HG03039 (cell line): ENCODE data around the gene PLEKHO2.
A peak's percentile ranks its signal among the peaks of the same experiment; 100 is the strongest.

Experiments
- ATAC-seq: cut with Tn5 transposase; IDR thresholded peaks from one replicate; pipeline ENCODE4 v1.9.1; 2021; ENCODE audit warnings: mild to moderate bottlenecking, moderate library complexity; ENCODE audit not compliant: unreplicated experiment

PLEKHO2 gene

DNA sequence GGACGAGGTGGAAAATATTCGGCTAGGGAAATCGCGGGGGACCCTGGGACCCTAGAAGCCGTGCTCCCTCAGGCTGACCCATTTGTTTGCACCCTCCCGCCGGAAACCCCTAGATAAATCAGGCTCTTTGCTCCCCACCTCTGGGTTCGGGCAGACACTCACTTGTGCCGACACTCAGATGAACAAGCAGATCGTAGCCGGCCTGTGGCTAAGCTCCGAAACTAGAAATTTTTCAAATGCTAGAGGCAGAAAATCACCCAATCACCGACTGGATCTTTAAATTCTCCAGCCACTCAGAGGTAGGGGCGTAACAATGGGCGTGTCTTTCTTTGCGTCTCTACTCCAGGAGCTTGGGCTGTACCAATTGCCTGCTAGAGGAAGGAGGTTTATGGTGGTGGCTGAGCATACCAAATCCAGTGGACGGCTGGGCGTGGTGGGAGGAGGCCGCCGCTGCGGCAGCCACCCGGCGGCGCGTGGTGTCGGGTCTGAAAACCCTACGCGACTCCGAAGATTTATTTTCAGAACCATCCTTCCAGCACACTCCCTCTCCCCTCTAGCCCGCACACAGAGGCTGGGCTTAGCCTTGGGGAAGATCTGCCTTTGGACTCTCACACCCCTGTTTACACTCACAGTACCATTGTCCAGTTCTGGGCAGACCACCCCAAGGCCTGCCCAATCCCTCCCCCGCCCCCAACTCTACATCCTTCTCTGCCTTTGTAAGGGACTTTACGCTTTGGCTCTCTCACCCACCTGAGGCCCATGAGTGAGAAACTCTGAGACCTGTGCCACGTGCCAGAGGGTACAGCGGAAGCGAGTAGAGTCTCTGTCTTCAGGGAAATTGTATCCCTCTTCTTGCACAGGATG, 16.1 kb upstream of the PLEKHO2 start, which contains the start of gene PIF1:
PIF1 (minus strand) TSS at position 217 of the 864 bp plus-strand sequence. CDS start 1,312 bp downstream, outside the sequence.
- ATAC-seq, result peak; percentile 83

DNA sequence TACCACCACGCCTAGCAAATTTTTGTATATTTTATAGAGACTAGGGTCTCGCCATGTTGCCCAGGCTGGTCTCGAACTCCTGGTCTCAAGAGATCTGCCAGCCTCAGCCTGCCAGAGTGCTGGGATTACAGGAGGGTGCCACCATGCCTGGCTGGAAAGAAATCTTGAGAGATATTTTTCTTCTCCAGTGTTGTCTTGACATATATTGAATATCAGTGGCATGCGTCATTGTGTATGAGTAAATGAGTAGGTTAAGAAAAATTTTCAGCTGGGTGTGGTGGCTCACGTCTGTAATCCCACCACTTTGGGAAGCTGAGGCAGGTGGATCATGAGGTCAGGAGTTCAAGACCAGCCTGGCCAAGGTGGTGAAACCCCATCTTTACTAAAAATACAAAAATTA, 12.7 kb upstream of the PLEKHO2 start:
- ATAC-seq, result no peak

- no peak for ATAC-seq
These were observed 8.0 kb upstream of the PLEKHO2 start for GRCh38 chr15:64833690-64834089.

GRCh38 chr15:64836023-64836536, 5.6 kb upstream of the PLEKHO2 start:
- ATAC-seq, result no peak

DNA sequence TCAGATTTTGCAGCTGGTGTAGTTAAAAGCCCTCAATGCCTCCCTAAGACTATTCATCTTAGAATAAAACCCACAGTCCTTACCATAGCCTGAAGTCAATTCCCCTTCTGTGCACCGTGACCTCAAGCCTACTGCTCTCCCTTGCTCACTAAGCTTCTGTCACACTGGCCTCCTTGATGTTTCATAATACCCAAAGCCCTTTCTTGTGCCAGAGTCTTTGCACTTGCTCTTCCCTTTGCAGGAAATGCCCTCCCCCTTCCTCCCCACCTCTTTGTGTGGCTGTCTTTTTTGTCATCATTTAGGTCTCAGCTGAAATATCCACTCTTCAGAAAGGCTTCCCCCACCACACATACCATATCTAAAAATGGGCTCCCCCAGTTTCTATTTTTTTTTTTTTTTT, 4.2 kb upstream of the PLEKHO2 start:
- no peak for ATAC-seq

DNA sequence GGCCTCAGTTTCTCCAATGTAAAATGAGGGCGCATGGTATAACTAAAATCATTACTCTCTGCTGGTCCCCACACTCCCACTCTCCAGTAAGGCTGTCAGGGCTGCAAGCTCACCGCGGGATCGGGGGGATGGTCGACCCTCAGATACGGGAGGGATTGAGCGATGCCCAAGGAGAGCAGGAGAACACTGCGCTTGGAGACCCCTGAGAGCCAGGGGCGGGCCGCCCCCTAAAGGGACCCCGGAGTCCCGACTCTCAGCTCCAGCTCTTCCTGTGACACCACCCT, 713 bp upstream of the PLEKHO2 start:
- ATAC-seq, result no peak

DNA sequence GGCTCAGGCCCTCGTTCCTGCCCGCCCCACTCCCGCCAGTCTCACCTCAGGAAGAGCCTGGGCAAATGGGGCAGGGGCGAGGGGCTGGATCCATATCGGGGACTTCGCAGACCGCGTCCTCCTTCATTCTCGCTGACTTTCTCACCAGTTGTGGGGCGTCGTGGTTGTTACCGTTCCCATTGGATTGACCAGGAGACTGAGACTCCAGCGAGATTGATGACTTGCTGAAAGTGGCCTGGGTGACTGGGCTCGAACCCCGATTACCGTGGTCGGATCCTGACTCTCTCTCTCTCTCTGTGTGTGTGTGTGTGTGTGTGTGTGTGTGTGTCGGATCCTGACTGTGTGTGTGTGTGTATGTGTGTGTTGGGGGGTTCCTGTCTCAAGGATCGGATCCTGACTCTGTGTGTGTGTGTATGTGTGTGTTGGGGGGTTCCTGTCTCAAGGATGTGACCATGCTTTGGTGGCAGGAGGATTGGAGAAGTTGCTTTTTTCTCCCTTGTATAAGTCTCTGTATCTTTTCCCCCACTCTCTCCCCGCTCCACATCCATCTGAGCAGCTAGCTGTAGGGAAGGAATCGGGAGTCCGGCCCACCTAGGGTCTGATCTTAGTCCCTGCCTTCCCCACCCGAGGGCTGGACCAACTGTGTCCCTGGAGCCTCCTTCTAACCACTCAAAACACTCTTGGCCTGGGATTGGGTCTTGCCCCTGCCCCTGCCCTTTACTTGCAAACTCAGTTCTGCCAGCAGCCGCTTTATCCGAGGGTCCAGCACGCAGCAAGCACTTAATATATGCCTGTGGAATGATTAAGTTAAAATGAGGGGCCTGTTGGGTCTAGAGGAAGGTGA, 603 bp downstream of the PLEKHO2 start:
- no peak for ATAC-seq

- no peak for ATAC-seq
These were observed 1.4 kb downstream of the PLEKHO2 start for GRCh38 chr15:64842986-64843561.

- ATAC-seq, result no peak
These were observed 2.3 kb downstream of the PLEKHO2 start for GRCh38 chr15:64843991-64844390.

GRCh38 chr15:64844576-64845145, 2.9 kb downstream of the PLEKHO2 start:
- ATAC-seq, result no peak

DNA sequence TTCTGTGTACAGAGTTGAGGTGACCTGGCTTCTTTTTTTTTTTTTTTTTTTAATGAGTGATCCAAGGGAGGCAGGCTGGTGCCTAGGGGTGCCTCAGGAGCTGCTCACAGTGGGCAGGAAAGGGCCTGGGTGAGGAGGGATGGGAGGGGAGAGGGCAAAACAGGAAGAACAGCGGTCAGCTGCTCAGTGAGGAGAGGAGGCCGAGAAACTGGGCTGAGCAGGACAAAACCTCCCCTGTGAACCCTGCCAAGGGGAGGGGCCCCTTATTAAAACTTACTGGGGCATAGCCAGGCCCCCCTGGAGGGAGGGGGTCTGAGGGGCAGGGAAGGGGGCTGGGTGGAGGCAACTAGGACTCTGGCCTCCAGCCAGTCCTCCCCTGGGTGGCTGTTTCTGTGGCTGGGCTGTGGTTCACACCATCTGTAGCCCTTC, 3.5 kb downstream of the PLEKHO2 start:
- no peak for ATAC-seq

DNA sequence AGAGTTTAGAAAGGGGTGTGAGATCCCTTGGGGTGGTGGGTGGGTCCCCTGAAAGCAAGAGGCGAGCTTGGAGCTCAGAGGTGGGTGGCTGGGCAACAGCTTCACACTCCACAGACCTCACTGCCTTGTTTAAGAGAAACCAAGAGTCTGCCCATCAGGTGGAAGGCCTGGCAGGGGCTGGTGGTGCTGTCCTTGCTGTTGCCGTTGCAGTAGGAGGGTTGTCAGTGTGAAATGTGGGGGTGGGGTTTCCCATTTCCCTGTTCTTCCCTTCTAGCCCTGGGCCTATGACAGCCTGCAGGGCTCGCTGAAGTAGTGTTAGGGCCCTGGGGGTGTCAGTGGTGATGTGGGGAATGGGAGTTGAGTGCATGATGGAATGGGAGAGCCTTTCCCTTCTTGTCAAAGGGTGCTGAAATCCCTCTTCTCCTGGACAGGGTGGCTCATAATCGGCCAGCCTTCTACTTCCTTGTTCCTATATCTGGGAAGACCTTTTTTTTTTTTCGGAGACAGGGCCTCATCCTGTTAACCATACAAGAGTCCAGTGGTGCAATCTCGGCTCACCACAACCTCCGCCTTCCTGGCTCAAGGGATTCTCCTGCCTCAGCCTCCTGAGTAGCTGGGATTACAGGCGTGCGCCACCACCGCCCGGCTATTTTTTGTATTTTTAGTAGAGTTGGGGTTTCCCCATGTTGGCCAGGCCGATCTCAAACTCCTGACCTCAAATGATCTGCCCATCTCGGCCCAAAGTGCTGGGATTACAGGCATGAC, 4.3 kb downstream of the PLEKHO2 start:
- ATAC-seq, result no peak

DNA sequence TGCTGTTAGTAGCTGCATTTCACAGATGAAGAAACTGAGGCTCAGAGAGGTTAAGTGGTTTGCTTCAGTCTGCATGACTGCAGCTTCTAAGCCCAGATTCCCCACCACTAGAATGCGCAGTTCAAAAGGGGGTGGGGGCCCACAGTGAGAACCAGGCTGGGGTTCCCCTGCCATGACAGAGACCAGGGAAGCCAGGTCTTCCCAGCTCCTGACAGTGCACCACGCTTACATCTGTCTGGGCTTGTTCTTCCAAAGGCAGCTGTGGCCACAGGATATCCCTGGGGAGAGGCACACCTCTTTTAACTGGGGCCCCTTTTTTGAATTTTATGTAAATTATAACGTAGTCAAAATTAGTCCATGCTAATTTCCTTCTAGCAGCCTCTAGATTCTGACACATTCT, 5.3 kb downstream of the PLEKHO2 start:
- no peak for ATAC-seq

GRCh38 chr15:64847448-64847847, 5.7 kb downstream of the PLEKHO2 start:
- ATAC-seq, result no peak

DNA sequence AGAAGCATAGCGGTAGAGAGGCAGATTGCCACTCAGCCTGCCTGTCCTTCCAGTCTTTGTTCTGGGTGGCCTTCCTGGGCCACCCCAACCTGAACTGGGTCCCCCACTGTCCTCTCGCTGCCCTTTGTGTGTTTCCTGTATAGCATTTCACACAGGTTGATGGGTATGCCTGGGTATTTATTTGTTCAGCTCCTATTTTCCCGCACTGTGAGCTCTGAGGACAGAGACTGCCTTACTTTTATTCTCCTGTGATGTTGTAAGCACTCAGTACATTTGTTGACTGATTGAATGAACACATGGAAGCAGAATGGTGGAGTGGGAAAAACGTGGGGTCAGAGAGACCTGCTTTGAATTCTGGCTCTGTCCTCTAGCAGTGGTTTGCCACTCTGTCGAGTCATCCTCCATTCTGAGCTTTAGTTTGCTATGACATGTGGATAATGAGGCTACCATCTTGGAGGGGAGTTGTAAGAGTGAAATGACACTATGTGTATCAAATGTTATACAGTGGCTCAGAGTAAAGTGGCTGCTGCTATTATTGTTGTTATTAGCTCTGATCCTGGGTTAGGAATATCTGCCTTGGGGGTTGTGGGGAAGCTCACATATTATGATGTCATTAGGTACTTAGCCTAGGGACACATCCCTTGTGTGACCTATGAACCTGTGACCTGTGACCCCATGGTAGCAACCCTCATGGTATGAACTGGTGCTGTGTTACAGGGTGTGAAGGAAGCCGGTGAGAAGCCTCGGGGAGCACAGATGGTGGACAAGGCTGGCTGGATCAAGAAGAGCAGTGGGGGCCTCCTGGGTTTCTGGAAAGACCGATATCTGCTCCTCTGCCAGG, 6.4 kb downstream of the PLEKHO2 start:
- no peak for ATAC-seq

GRCh38 chr15:64850778-64851502, 9.2 kb downstream of the PLEKHO2 start:
- ATAC-seq, result no peak

DNA sequence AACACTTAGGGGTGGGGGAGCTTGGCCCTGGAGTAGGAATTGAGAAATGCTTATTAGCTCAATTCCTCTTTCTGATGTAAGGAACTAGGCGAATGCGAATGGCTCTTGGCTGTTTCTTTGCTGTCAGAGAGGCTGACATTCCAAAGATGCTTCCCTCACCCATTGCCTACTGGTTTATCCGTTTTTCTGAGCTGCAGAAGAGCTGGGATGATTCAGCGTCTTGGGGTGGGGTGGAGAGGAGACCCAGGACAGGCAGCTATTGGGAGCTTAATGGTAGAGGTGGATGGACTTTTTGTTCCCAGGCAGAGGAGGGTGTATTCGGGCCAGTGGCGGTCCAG, 9.8 kb downstream of the PLEKHO2 start:
- ATAC-seq, result no peak

- ATAC-seq, result no peak
These were observed 12.3 kb downstream of the PLEKHO2 start for GRCh38 chr15:64854041-64854440.

DNA sequence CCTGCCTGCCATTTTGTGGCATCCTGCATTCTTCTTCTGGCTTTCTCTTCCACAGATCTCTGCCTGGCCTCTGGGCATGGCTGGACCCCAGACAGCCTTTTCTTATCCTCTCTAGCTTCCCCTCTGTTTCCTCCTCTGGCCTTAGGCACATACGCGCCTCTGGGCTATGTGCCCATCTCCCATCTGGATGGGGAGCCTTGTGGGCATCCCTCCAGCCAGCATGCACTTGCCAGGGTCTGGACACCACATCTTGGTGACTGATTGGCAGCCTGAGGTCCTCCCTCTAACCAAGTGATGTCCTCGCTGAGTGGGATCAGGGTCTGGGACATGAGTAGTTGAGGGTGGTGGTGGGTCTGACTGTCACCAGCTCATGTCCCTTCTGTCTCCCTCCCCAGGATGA, 12.8 kb downstream of the PLEKHO2 start:
- ATAC-seq, result no peak
